ENCODE measurements around the gene CPE.

CPE gene

DNA sequence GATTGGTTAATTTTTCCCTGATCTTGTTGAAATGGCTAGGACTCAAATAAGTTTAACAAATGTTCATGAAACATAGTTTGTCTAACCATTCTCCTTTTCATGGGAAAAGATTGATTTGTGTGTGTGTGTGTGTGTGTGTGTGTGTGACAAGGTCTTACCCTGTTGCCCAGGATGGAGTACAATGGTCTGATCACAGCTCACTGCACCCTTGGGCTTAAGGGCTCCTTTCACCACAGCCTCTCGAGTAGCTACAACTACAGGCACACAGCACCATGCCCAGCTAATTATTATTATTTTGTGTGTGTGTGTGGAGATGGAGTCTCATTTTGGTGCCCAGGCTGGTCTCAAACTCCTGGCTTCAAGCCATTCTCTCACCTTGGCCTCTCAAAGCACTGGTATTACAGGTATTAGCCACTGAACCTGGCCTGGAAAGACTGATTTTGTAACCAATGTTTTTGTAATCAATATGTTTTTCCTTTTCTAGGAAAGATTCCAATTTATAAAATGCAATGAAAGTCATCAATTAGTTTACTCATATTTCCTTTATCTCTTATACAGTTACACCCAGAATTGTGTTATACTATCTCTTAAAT lies 139.3 kb downstream of the CPE start:
- TF ChIP-seq, protein P1, sequence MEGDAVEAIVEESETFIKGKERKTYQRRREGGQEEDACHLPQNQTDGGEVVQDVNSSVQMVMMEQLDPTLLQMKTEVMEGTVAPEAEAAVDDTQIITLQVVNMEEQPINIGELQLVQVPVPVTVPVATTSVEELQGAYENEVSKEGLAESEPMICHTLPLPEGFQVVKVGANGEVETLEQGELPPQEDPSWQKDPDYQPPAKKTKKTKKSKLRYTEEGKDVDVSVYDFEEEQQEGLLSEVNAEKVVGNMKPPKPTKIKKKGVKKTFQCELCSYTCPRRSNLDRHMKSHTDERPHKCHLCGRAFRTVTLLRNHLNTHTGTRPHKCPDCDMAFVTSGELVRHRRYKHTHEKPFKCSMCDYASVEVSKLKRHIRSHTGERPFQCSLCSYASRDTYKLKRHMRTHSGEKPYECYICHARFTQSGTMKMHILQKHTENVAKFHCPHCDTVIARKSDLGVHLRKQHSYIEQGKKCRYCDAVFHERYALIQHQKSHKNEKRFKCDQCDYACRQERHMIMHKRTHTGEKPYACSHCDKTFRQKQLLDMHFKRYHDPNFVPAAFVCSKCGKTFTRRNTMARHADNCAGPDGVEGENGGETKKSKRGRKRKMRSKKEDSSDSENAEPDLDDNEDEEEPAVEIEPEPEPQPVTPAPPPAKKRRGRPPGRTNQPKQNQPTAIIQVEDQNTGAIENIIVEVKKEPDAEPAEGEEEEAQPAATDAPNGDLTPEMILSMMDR (conservative IDR thresholded peaks at IDR 0.05; ENCODE audit: control insufficient read depth, insufficient read depth, low read depth, low read length), result no peak
- no peak overlapping the region for H3K4me3 ChIP-seq (ENCODE audit: control insufficient read depth, low read depth, low read length)
- DNase-seq (ENCODE audit: low read depth), result no peak

DNA sequence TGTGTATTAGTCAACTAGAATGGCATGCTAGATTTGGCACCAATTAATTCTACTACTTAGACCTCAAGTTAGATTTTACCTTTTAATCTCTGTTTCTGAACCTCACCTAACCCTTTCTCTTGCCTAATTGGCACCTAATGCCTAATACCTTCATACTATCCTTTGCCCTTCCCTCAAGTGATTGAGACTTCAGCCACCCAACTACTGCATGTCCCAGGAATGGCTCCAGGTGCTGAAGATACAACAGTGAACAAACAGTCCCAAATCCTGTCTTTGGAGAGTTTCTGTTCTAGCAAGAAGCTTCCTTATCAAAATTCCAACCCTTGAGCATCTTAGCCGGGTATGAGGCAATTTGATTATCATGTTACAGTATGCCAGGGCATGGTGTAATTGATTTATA lies 139.9 kb downstream of the CPE start:
- H3K4me3 ChIP-seq (ENCODE audit: control insufficient read depth, low read depth, low read length), result no peak overlapping the region
- TF ChIP-seq, protein P1 (conservative IDR thresholded peaks at IDR 0.05; ENCODE audit: control insufficient read depth, insufficient read depth, low read depth, low read length), result no peak
- DNase-seq (ENCODE audit: low read depth), result no peak

DNA sequence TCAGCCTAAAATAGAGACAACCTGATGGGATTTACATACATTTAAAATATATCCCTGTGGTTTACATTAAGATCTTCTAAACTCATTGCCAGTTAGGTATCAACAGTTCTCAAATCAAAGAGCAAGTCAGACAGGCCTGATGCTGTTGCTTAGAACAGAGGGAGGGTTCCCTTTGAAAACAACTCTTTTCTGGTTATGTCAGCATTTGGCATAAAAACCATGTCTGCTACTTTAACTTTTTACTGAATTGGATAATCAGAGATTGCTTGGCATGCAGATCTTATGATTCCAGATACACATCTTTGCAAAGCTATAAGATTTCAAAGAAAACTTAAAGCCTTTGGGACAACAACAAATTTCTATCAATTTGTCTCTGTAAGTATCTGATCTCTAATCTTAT lies 140.8 kb downstream of the CPE start:
- no peak for DNase-seq (ENCODE audit: low read depth)
- no peak overlapping the region for H3K4me3 ChIP-seq (ENCODE audit: control insufficient read depth, low read depth, low read length)
- TF ChIP-seq, protein P1 (conservative IDR thresholded peaks at IDR 0.05; ENCODE audit: control insufficient read depth, insufficient read depth, low read depth, low read length), result no peak

DNA sequence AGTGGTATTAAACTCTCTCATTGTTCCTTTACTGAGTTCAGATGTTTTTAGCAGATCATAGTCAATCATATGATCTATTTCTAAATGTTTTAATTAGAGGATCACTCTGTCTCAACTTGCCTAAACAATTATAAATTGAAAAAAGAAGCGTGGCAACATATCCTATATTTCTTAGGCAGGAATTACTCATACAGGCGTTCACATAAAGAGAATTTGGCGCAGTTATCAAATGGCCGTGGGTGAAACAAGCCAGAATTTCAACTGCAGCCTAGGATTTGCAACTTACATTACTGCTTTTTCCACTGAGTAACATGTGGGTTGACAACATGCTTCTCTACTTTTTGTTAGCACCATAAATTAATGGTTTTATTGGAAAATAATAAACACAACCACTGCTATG lies 141.3 kb downstream of the CPE start:
- no peak overlapping the region for H3K4me3 ChIP-seq (ENCODE audit: control insufficient read depth, low read depth, low read length)
- no peak for DNase-seq (ENCODE audit: low read depth)
- TF ChIP-seq, protein P1 (conservative IDR thresholded peaks at IDR 0.05; ENCODE audit: control insufficient read depth, insufficient read depth, low read depth, low read length), result no peak

DNA sequence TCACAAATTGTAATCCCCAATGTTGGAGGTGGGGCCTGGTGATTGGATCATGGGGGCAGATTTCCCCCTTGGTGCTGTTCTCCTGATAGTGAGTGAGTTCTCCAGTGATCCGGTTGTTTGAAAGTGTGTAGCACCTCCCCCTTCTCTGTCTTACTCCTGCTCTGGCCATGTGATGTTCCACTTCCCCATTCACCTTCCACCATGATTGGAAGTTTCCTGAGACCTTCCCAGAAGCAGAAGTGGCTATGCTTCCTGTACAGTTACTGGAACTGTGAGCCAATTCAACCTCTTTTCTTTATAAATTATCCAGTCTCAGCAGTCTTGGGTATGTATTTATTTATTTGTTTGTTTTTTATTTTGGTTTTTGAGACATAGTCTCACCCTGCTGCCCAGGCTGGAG lies 143.2 kb downstream of the CPE start:
- no peak overlapping the region for H3K4me3 ChIP-seq (ENCODE audit: control insufficient read depth, low read depth, low read length)
- no peak for DNase-seq (ENCODE audit: low read depth)
- TF ChIP-seq, protein P1 (conservative IDR thresholded peaks at IDR 0.05; ENCODE audit: control insufficient read depth, insufficient read depth, low read depth, low read length), result no peak

DNA sequence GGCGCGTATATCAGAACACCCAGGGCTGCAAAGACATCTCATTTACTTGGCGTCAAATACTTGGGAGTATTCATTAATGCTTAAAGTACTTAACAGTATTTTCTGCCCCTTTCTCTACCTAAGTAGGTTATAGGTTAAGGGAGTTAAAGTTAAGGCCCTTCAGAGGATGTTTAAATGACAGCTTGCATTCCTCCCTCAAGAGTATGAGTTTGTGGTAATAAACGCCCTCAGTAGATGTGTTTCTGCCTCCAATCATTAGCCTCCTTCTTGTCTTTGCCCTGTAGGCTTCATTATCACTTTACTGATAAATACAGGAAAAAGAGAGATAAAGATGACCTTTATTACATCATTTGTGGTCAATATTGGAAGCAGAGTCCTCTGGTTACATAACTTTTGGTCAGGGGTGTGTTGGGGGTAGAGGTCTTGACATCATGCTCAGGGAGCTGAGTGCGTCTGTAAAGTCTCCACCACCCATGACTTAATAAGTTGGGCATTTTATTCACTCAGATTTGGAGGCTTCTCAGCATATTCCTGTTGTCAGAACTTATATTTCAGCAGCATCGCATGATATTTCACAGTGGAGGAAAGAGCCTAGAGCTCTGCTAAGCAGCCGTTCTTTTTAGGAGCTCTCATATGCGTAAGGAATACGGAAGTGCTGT lies 145.9 kb downstream of the CPE start:
- DNase-seq (ENCODE audit: low read depth), result peak; percentile 24
- TF ChIP-seq, protein P1 (conservative IDR thresholded peaks at IDR 0.05; ENCODE audit: control insufficient read depth, insufficient read depth, low read depth, low read length), result no peak

More for the DNA sequence above, 145.9 kb downstream of the CPE start:
- H3K4me3 ChIP-seq (ENCODE audit: control insufficient read depth, low read depth, low read length), result no peak overlapping the region

All from fibroblast of mammary gland (primary cell).